Measurements from ENCODE around the gene PRPF31.
"Not testable (repeated sequence)": the region's sequence is repeated elsewhere in the genome, so short reads cannot be mapped to it uniquely, and the experiment has no call there.

Gene PRPF31

GRCh38 chr19:54168174-54168917, 52.8 kb downstream of the PRPF31 start:
- DNase-seq = peak; percentile 82

- DNase-seq = no peak
Measured at GRCh38 chr19:54169149-54169740, 53.7 kb downstream of the PRPF31 start.

- DNase-seq = not testable (repeated sequence)
Measured at GRCh38 chr19:54171736-54172431, 56.3 kb downstream of the PRPF31 start.

- DNase-seq = peak; percentile 89
Measured at GRCh38 chr19:54172471-54173358, 57.2 kb downstream of the PRPF31 start, which contains the start of gene TMC4. Gene TMC4 (minus strand): TSS chr19:54173160. CDS start chr19:54173117, 43 bp downstream.

- DNase-seq = no peak
Measured at GRCh38 chr19:54173359-54173699, 57.8 kb downstream of the PRPF31 start.

- DNase-seq = no peak
Measured at GRCh38 chr19:54173951-54174834, 58.6 kb downstream of the PRPF31 start.

GRCh38 chr19:54178581-54179261, 63.2 kb downstream of the PRPF31 start:
- DNase-seq = peak; percentile 87

- DNase-seq = no peak
Measured at GRCh38 chr19:54179262-54179852, 63.8 kb downstream of the PRPF31 start.

GRCh38 chr19:54179921-54180461, 64.4 kb downstream of the PRPF31 start:
- peak; percentile 88 for DNase-seq

- no peak for DNase-seq
Measured at GRCh38 chr19:54180691-54181091, 65.1 kb downstream of the PRPF31 start.

All from NCI-H526 treated with DMSO at 0.1 percent for 48 hours (cell line).